Glomerular endothelial cell (primary cell): Measurements from ENCODE around the gene LAMB3. TPM values are rescaled to one million over a fixed set of nuclear protein-coding genes. Genes with fewer than 3 reads are reported as not detected.

Experiments
- DNase-seq: peaks from one replicate; pipeline ENCODE4 v3.0.0-alpha.2; 2011; ENCODE audit warnings: low read depth, low spot score; ENCODE audit errors: extremely low read depth
- total RNA-seq: library from RNA; depleted of rRNA; stranded (reverse); fragments of >200 nt; gene quantifications from 2 replicates; pipeline ENCODE4 v1.2.3, GENCODE V29; 2015

LAMB3 gene
- total RNA-seq, 1 donor from 2014 or later: 24.5 TPM

GRCh38 chr1:209601809-209602657 lies 50.2 kb downstream of the LAMB3 start:
- DNase-seq: no peak

- DNase-seq: no peak
Measured at GRCh38 chr1:209600541-209600940, 51.7 kb downstream of the LAMB3 start.

GRCh38 chr1:209598227-209598626 lies 54.0 kb downstream of the LAMB3 start:
- DNase-seq: no peak

GRCh38 chr1:209597499-209597898 lies 54.7 kb downstream of the LAMB3 start:
- DNase-seq: no peak

GRCh38 chr1:209595599-209596285 lies 56.5 kb downstream of the LAMB3 start:
- no peak for DNase-seq

GRCh38 chr1:209595028-209595427 lies 57.2 kb downstream of the LAMB3 start:
- DNase-seq: no peak

GRCh38 chr1:209594440-209594839 lies 57.8 kb downstream of the LAMB3 start:
- no peak for DNase-seq

- no peak for DNase-seq
Measured at GRCh38 chr1:209593747-209594146, 58.5 kb downstream of the LAMB3 start.

GRCh38 chr1:209590405-209590804 lies 61.8 kb downstream of the LAMB3 start:
- peak; percentile 18 for DNase-seq

GRCh38 chr1:209589863-209590262 lies 62.4 kb downstream of the LAMB3 start:
- DNase-seq: no peak

GRCh38 chr1:209589440-209589839 lies 62.8 kb downstream of the LAMB3 start:
- DNase-seq: no peak

GRCh38 chr1:209587789-209588188 lies 64.4 kb downstream of the LAMB3 start:
- peak; percentile 44 for DNase-seq

GRCh38 chr1:209586221-209586740 lies 65.9 kb downstream of the LAMB3 start:
- no peak for DNase-seq

- DNase-seq: no peak
Measured at GRCh38 chr1:209585672-209586071, 66.6 kb downstream of the LAMB3 start.

GRCh38 chr1:209585197-209585596 lies 67.0 kb downstream of the LAMB3 start:
- no peak for DNase-seq

GRCh38 chr1:209584231-209584672 lies 68.0 kb downstream of the LAMB3 start:
- no peak for DNase-seq

- no peak for DNase-seq
Measured at GRCh38 chr1:209583408-209583807, 68.8 kb downstream of the LAMB3 start, which contains the start of gene CAMK1G. CAMK1G (plus strand) TSS chr1:209583714; CDS start chr1:209594984, 11,270 bp downstream.

- DNase-seq: no peak
Measured at GRCh38 chr1:209580577-209580976, 71.6 kb downstream of the LAMB3 start.

GRCh38 chr1:209577346-209577745 lies 74.9 kb downstream of the LAMB3 start:
- DNase-seq: no peak

- peak; percentile 27 for DNase-seq
Measured at GRCh38 chr1:209576392-209577197, 75.6 kb downstream of the LAMB3 start.

GRCh38 chr1:209570743-209571142 lies 81.5 kb downstream of the LAMB3 start:
- no peak for DNase-seq
